Suprapubic skin (tissue), 4 donors: ENCODE results near the gene HACD2. TPM values are rescaled to one million over a fixed set of nuclear protein-coding genes. Genes with fewer than 3 reads are reported as not detected.

ENCODE experiments used
- DNase-seq, 2 donors: peaks; one replicate each; pipeline ENCODE4 v3.0.0-alpha.2; 2019; ENCODE audit warnings: low spot score in 2 of 2
- H3K27ac ChIP-seq: fragments of 200-600 bp; sonication (generic); one replicate; pipeline ENCODE4 v1.5.1; 2019
- H3K27me3 ChIP-seq: fragments of 200-600 bp; sonication (generic); one replicate; pipeline ENCODE4 v1.5.1; 2019
- H3K36me3 ChIP-seq: fragments of 200-600 bp; sonication (generic); one replicate; pipeline ENCODE4 v1.5.1; 2019
- H3K4me1 ChIP-seq: fragments of 200-600 bp; sonication (generic); one replicate; pipeline ENCODE4 v1.5.1; 2019
- H3K4me3 ChIP-seq: fragments of 200-600 bp; sonication (generic); one replicate; pipeline ENCODE4 v1.5.1; 2019; ENCODE audit warnings: mild to moderate bottlenecking
- H3K9me3 ChIP-seq: fragments of 200-600 bp; sonication (generic); one replicate; pipeline ENCODE4 v1.5.1; 2019
- EP300 ChIP-seq: sonication (generic); formaldehyde crosslinking; IDR thresholded peaks from one replicate; pipeline ENCODE4 v1.6.1; 2017; ENCODE audit warnings: antibody characterized with exemption
- POLR2A ChIP-seq, 2 donors: fragments of 450-650 bp; IDR thresholded peaks; one replicate each; pipeline ENCODE4 v1.6.1; 2017; ENCODE audit warnings: antibody characterized with exemption in 2 of 2, mild to moderate bottlenecking in 2 of 2, moderate library complexity in 2 of 2
- POLR2AphosphoS5 ChIP-seq, 3 donors: sonication (generic); formaldehyde crosslinking; IDR thresholded peaks; one replicate each; pipeline ENCODE4 v1.6.1; 2017; ENCODE audit warnings: antibody characterized with exemption in 3 of 3
- WGBS: methylation state at CpG from one replicate; pipeline ENCODE4 v1.1.5; 2018; 5-methylcytosine and 5-hydroxymethylcytosine counted together
- total RNA-seq, 4 donors: library from RNA; depleted of rRNA; stranded (reverse); fragments of >200 nt; gene quantifications; one replicate each; pipeline ENCODE4 v1.1.0, GENCODE V29; 2016
- TF ChIP-seq, protein P1 (sequence below), 2 donors: fragments of 200-600 bp in 1 of 2; fragments of 450-650 bp in 1 of 2; sonication (generic) in 1 of 2; IDR thresholded peaks; one replicate each; pipeline ENCODE4 v1.5.1; 2016 to 2019; ENCODE audit warnings: antibody characterized with exemption in 2 of 2, mild to moderate bottlenecking in 1 of 2, moderate library complexity in 1 of 2

The HACD2 gene
- total RNA-seq, 4 donors from 2014 or later: 38.5 to 76.3 (median 52.6) TPM

DNA sequence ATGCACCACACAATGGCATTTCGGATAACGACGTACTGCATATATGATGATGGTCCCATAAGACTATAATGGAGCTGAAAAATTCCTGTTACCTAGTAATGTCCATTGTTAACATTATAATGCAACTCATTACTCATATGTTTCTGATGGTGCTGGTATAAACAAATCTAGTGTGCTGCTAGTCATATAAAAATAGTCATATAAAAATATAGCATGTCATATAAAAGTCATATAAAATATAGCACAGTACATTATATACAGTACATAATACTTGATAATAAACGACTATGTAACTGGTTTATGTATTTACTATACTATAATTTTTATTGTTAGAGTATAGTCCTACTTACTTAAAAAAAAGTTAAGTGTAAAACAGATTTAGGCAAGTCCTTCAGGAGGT is 50.6 kb downstream of the HACD2 start:
- Histone ChIP-seq H3K4me3 (no peak overlapping the region), H3K36me3 (no peaks in the 10 kb centered on the region), H3K27ac (no peak overlapping the region), H3K4me1 (no peaks in the 10 kb centered on the region), H3K27me3 (no peaks in the 10 kb centered on the region), H3K9me3 (no peaks in the 10 kb centered on the region)
- TF ChIP-seq, protein P1, sequence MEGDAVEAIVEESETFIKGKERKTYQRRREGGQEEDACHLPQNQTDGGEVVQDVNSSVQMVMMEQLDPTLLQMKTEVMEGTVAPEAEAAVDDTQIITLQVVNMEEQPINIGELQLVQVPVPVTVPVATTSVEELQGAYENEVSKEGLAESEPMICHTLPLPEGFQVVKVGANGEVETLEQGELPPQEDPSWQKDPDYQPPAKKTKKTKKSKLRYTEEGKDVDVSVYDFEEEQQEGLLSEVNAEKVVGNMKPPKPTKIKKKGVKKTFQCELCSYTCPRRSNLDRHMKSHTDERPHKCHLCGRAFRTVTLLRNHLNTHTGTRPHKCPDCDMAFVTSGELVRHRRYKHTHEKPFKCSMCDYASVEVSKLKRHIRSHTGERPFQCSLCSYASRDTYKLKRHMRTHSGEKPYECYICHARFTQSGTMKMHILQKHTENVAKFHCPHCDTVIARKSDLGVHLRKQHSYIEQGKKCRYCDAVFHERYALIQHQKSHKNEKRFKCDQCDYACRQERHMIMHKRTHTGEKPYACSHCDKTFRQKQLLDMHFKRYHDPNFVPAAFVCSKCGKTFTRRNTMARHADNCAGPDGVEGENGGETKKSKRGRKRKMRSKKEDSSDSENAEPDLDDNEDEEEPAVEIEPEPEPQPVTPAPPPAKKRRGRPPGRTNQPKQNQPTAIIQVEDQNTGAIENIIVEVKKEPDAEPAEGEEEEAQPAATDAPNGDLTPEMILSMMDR (IDR thresholded peaks at IDR 0.05): no peak
- TF ChIP-seq POLR2A (IDR thresholded peaks at IDR 0.05) (no peak), POLR2AphosphoS5 (IDR thresholded peaks at IDR 0.05) (no peak), EP300 (no peak)
- DNase-seq: no peak
- WGBS: 94% methylated on average over 4 of the region's 4 CpGs

DNA sequence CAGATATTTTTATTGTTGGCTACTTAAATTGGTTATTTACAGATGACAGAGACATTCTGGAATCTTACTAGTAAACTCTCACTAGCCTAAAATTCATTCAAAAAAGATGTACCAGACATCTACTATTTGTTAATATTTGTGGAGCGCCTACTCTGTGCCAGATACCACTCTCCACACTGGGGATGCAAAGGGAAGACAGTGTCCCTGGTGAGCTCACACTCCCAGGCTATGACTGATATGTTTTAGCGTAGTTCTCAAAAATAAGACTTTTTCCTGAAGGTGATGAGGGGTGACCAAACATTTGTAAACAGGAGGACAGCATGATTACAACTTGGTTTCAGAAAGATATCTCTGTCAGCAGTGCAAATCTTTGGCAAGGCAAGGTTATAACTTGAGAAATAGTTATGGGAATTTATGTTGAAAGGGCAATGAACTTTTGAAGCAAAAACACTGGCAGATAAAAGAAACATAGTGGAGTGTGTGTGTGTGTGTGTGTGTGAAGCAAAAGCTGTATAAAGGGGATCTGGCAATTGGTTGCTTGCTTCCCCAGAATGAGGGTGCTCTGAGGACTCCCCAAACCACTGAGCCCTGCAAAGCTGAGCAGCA is 51.2 kb downstream of the HACD2 start:
- H3K4me3 ChIP-seq: no peak overlapping the region
- H3K4me1 ChIP-seq: no peaks in the 10 kb centered on the region
- H3K9me3 ChIP-seq: no peaks in the 10 kb centered on the region
- no peak for DNase-seq
- 91% methylated on average over 2 of the region's 2 CpGs for WGBS
- H3K27ac ChIP-seq: no peak overlapping the region
- no peaks in the 10 kb centered on the region for H3K36me3 ChIP-seq
- no peaks in the 10 kb centered on the region for H3K27me3 ChIP-seq
- TF ChIP-seq POLR2AphosphoS5 (IDR thresholded peaks at IDR 0.05) (no peak), EP300 (no peak), POLR2A (IDR thresholded peaks at IDR 0.05) (no peak)

GRCh38 chr3:123528130-123528529 is 56.7 kb downstream of the HACD2 start:
- no peak for TF ChIP-seq POLR2AphosphoS5 (IDR thresholded peaks at IDR 0.05)
- no peak for TF ChIP-seq POLR2A (IDR thresholded peaks at IDR 0.05)
- TF ChIP-seq EP300: no peak
- TF ChIP-seq, protein P1 (IDR thresholded peaks at IDR 0.05): no peak
- no peaks in the 10 kb centered on the region for H3K9me3 ChIP-seq
- DNase-seq: no peak

DNA sequence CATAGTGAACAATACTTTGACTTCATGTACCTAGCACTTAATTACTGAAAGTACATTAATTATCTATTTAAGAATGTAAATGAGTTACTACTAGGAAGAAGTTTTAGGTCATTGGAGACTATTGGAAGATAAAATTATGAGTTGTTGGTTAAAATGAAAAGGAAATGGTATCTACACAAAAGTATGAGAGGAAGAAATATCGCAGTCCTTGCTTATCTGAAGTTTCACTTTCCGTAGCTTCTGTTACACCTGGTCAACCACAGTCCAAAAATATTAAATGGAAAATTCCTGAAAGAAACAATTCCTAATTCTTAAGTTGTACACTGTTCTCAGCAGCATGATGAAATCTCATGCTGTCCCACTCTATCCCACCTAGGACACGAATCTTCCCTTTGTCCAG is 57.8 kb downstream of the HACD2 start:
- Histone ChIP-seq H3K27me3 (no peaks in the 10 kb centered on the region), H3K4me3 (no peak overlapping the region), H3K9me3 (no peaks in the 10 kb centered on the region), H3K36me3 (peaks cover 28% of the 10 kb centered on the region), H3K27ac (no peak overlapping the region), H3K4me1 (no peaks in the 10 kb centered on the region)
- WGBS: 89% methylated on average over 3 of the region's 3 CpGs
- TF ChIP-seq POLR2AphosphoS5 (IDR thresholded peaks at IDR 0.05) (no peak), POLR2A (IDR thresholded peaks at IDR 0.05) (no peak), EP300 (no peak)
- TF ChIP-seq, protein P1 (IDR thresholded peaks at IDR 0.05): no peak
- DNase-seq: no peak

More at GRCh38 chr3:123528130-123528529, 56.7 kb downstream of the HACD2 start:
- WGBS: 93% methylated on average over 2 of the region's 2 CpGs
- Histone ChIP-seq H3K27ac (no peak overlapping the region), H3K4me3 (no peak overlapping the region), H3K4me1 (no peaks in the 10 kb centered on the region), H3K36me3 (peaks cover 23% of the 10 kb centered on the region), H3K27me3 (no peaks in the 10 kb centered on the region)

DNA sequence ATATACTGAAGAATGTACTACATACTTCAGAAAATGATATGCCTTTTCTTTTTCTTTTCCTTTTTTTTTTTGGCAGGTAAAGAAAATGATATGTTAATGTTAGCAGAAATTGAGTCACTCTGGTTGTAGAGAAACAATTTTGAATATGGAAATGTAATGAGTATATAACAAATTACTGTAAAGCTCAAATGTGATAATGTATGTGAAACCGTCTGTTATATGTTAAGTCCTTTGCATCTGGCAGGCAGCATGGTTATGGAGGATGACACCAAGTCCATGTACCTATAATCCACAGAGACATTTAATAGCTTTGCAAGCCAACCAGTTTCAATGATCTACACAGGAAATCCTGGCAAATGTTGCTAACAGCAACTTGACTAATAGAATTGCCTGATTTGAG is 58.4 kb downstream of the HACD2 start:
- H3K4me1 ChIP-seq: no peaks in the 10 kb centered on the region
- DNase-seq: no peak
- H3K36me3 ChIP-seq: peaks cover 28% of the 10 kb centered on the region
- TF ChIP-seq, protein P1 (IDR thresholded peaks at IDR 0.05): no peak
- no peak for TF ChIP-seq POLR2A (IDR thresholded peaks at IDR 0.05)
- TF ChIP-seq EP300: no peak
- no peak for TF ChIP-seq POLR2AphosphoS5 (IDR thresholded peaks at IDR 0.05)
- H3K27ac ChIP-seq: no peak overlapping the region
- H3K27me3 ChIP-seq: no peaks in the 10 kb centered on the region
- H3K4me3 ChIP-seq: no peak overlapping the region
- H3K9me3 ChIP-seq: no peaks in the 10 kb centered on the region
- 95% methylated on average over 1 of the region's 1 CpG for WGBS

- TF ChIP-seq EP300 (no peak), POLR2A (IDR thresholded peaks at IDR 0.05) (no peak), POLR2AphosphoS5 (IDR thresholded peaks at IDR 0.05) (no peak)
- TF ChIP-seq, protein P1 (IDR thresholded peaks at IDR 0.05): no peak
- 92% methylated on average over 3 of the region's 3 CpGs for WGBS
- no peak for DNase-seq
- Histone ChIP-seq H3K9me3 (no peaks in the 10 kb centered on the region), H3K4me1 (peaks cover 3% of the 10 kb centered on the region), H3K4me3 (no peak overlapping the region), H3K27ac (no peak overlapping the region), H3K36me3 (peaks cover 28% of the 10 kb centered on the region), H3K27me3 (no peaks in the 10 kb centered on the region)
Observed at GRCh38 chr3:123525433-123525832, 59.4 kb downstream of the HACD2 start.
